ENCODE measurements around the gene TTC27.

- TF ChIP-seq CTCF (IDR thresholded peaks at IDR 0.05; ENCODE audit: low read depth, low read length) (no peak), EZH2phosphoT487 (IDR thresholded peaks at IDR 0.05; ENCODE audit: low read depth) (no peak)
Observed at GRCh38 chr2:32755666-32756065, 127.8 kb downstream of the TTC27 start.
